Mucosa of descending colon (tissue), 3 donors: ENCODE measurements around the gene INPP4B. TPM values are rescaled to one million over a fixed set of nuclear protein-coding genes. Genes with fewer than 3 reads are reported as not detected.

ENCODE experiments used
- ATAC-seq: fragments of 200-7000 bp; cut with Tn5 transposase; one replicate; pipeline ENCODE4 v1.9.1; 2020; ENCODE audit warnings: mild to moderate bottlenecking, moderate library complexity
- DNase-seq, 3 donors: peaks; one replicate each; pipeline ENCODE4 v3.0.0-alpha.2; 2020
- H3K36me3 ChIP-seq: fragments of 200-600 bp; one replicate; pipeline ENCODE4 v1.8.0; 2021; ENCODE audit warnings: low read depth, mild to moderate bottlenecking
- H3K4me1 ChIP-seq: fragments of 200-600 bp; one replicate; pipeline ENCODE4 v1.8.0; 2021; ENCODE audit warnings: low read depth, mild to moderate bottlenecking
- H3K4me3 ChIP-seq: fragments of 200-600 bp; one replicate; pipeline ENCODE4 v1.8.0; 2021; ENCODE audit warnings: mild to moderate bottlenecking
- H3K9me3 ChIP-seq: fragments of 200-600 bp; one replicate; pipeline ENCODE4 v1.8.0; 2021; ENCODE audit warnings: mild to moderate bottlenecking
- CTCF ChIP-seq: fragments of 200-600 bp; IDR thresholded peaks from one replicate; pipeline ENCODE4 v1.8.0; 2022; ENCODE audit warnings: antibody characterized with exemption, mild to moderate bottlenecking
- intact Hi-C, 2 donors: fragments of 100-400 bp; cut with DNase I in 1 of 2; cut with micrococcal nuclease in 1 of 2; formaldehyde crosslinking; loops; one replicate each; pipeline versions ENCODE4 v1.11.0 to v1.11.1; 2022; cut with DNase I, micrococcal nuclease
- total RNA-seq, 3 donors: library from RNA; stranded (reverse); fragmentation: NEBNext Ultra II Directional in 2 of 3; extraction: Animal tissue kit (Norgen Biotek cat#: 25700) in 2 of 3; gene quantifications; one replicate each; pipeline versions ENCODE4 v1.2.1 to v1.2.4, GENCODE V29; 2021 to 2023
- donor health status: DM: no; HTN: no; CAD: no; lungs with moderate emphysema.
- donor health status: DM: no; HTN: no; CAD: no.
- donor health status: DM: no; HTN: yes; CAD: no.

Gene INPP4B
- total RNA-seq, 3 donors from 2014 or later = 22.2 to 27.3 (median 24.1) TPM

DNA sequence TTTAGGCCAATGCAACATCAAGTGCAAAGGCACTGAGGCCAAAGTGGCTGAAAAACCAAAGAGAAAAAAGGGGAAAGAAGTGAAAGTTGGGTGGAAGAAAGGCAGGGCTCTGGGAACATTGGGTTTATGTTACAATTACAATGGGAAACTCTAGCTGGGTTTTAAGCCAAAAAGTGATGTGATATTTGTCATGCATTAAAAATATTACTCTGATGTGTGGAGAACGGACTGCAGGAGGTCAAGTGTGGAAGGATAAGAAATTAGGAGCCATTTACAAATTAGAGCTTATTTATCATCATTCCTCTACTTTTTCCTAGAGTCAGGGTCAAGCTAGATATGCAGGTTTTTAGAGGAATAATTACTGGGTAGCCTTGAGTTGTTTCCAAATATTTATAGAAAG lies 516.8 kb downstream of the INPP4B start:
- no peak overlapping the region for H3K4me3 ChIP-seq
- H3K4me1 ChIP-seq = no peaks in the 10 kb centered on the region
- DNase-seq (no peak), ATAC-seq (no peak)
- no peaks in the 10 kb centered on the region for H3K36me3 ChIP-seq
- intact Hi-C loops = no loop called here
- no peaks in the 10 kb centered on the region for H3K9me3 ChIP-seq
- no peak for TF ChIP-seq CTCF

- no peaks in the 10 kb centered on the region for H3K9me3 ChIP-seq
- intact Hi-C loops = no loop called here
- H3K4me3 ChIP-seq = no peak overlapping the region
- DNase-seq = no peak
- no peak for ATAC-seq
- no peaks in the 10 kb centered on the region for H3K4me1 ChIP-seq
- TF ChIP-seq CTCF = no peak
- no peaks in the 10 kb centered on the region for H3K36me3 ChIP-seq
Measured at GRCh38 chr4:142326181-142326580, 519.9 kb downstream of the INPP4B start.

DNA sequence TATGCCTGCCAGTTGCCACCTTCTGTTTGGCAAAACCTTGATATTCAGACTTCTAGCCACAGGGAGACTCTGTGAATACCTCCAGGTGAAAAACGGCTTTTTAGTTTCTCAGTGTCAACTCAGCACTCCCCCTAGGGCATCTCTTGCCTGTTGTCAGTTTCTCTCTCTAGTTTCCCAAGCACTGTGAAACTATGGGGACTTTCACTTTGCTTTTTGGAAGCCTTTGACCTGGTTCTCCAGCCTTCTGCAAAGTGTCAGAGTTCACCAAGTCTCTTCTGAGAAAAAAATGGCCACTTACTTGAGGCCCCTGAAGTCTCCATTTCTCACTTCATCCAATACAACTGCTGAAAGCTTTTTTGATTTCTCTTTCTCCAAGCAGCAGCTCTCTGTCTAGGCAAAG lies 521.5 kb downstream of the INPP4B start:
- no peak for TF ChIP-seq CTCF
- DNase-seq (no peak), ATAC-seq (no peak)
- Histone ChIP-seq H3K4me1 (no peaks in the 10 kb centered on the region), H3K4me3 (no peak overlapping the region), H3K36me3 (no peaks in the 10 kb centered on the region), H3K9me3 (no peaks in the 10 kb centered on the region)
- intact Hi-C loops = no loop called here

GRCh38 chr4:142322996-142323395 lies 523.1 kb downstream of the INPP4B start:
- intact Hi-C loops = no loop called here
- Histone ChIP-seq H3K36me3 (no peaks in the 10 kb centered on the region), H3K9me3 (no peaks in the 10 kb centered on the region), H3K4me3 (no peak overlapping the region), H3K4me1 (no peaks in the 10 kb centered on the region)
- DNase-seq = no peak
- TF ChIP-seq CTCF = no peak
- no peak for ATAC-seq

- intact Hi-C loops = no loop called here
- no peak for TF ChIP-seq CTCF
- DNase-seq = no peak
- peaks cover 24% of the 10 kb centered on the region for H3K4me1 ChIP-seq
- ATAC-seq = no peak
- H3K36me3 ChIP-seq = no peaks in the 10 kb centered on the region
- no peak overlapping the region for H3K4me3 ChIP-seq
- H3K9me3 ChIP-seq = no peaks in the 10 kb centered on the region
Measured at GRCh38 chr4:142318280-142318679, 527.8 kb downstream of the INPP4B start.

DNA sequence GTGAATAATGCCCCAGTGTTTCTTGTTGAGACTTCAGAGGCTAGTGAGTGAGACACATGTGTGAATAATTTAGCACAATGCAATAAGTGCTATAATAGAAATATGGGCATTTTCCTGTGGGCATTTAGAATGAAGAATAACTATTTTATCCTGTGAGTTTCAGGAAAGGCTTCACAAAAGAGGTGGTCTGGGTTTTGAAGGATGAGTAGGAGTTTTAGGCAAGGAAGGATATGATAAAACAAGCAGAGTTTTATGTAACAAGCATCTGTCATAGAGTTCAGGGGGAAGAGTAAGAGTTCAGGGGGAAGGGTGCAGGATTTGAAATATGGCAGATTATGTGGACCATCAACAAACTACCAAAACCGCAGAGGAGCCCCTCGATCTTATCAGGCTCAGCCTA lies 529.2 kb downstream of the INPP4B start:
- no peak for ATAC-seq
- no peak for TF ChIP-seq CTCF
- H3K4me3 ChIP-seq = no peak overlapping the region
- intact Hi-C loops = no loop called here
- no peak for DNase-seq
- H3K4me1 ChIP-seq = peaks cover 24% of the 10 kb centered on the region
- no peaks in the 10 kb centered on the region for H3K36me3 ChIP-seq
- no peaks in the 10 kb centered on the region for H3K9me3 ChIP-seq
